Stomach (tissue), 4 donors: ENCODE results near the gene SPOCK2.

Experiments used
- EP300 ChIP-seq: sonication (generic); formaldehyde crosslinking; IDR thresholded peaks from one replicate; pipeline ENCODE4 v1.6.1; 2017; ENCODE audit warnings: antibody characterized with exemption
- POLR2A ChIP-seq, 4 donors: fragments of 450-650 bp; IDR thresholded peaks; one replicate each; pipeline ENCODE4 v1.6.1; 2016; ENCODE audit warnings: antibody characterized with exemption in 4 of 4, control low read depth in 2 of 4, mild to moderate bottlenecking in 1 of 4, moderate library complexity in 1 of 4
- POLR2AphosphoS5 ChIP-seq, 3 donors: sonication (generic); formaldehyde crosslinking; IDR thresholded peaks; one replicate each; pipeline ENCODE4 v1.6.1; 2016; ENCODE audit warnings: antibody characterized with exemption in 3 of 3

- TF ChIP-seq POLR2AphosphoS5 (IDR thresholded peaks at IDR 0.05) (no peak), EP300 (no peak), POLR2A (IDR thresholded peaks at IDR 0.05) (no peak)
Measured at GRCh38 chr10:72077275-72077990, 10.9 kb downstream of the SPOCK2 start.
